Hematopoietic multipotent progenitor cell (in vitro differentiated cells): ENCODE measurements around the gene FOS. TPM values are rescaled to one million over a fixed set of nuclear protein-coding genes. Genes with fewer than 3 reads are reported as not detected.
"Not testable (repeated sequence)": the region's sequence is repeated elsewhere in the genome, so short reads cannot be mapped to it uniquely, and the experiment has no call there.

Experiments
- DNase-seq, 3 donors: peaks; one replicate each; pipeline ENCODE4 v3.0.0-alpha.2; 2011 to 2015; ENCODE audit warnings: low read depth in 2 of 3, low spot score in 2 of 3
- total RNA-seq: library from RNA; depleted of rRNA; stranded (reverse); fragments of >200 nt; gene quantifications from one replicate; pipeline ENCODE4 v1.2.3, GENCODE V29; 2012

The FOS gene
- total RNA-seq, 1 donor = 2,036 TPM

DNA sequence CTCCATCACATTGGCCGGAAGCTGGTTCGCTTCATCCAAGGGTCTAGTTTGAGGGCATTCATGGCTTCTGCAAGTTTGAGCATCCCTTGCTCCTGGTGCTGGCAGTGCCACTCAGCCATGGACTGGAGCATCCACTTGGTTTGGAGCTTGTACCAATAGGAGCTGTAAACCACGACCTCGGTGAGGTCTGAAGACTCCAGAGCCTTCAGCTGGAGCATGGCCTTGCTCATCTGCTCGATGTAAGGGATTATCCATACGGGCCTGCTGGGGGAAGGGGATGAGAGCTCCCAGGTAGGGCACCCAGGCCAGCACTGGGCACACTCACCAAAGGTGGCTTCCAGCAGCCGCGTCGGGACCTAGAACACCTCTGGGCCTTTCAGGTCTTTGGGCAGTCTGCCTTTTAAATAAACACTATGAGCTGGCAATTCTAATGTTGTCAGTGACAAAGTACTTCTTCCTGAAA lies 13.5 kb downstream of the FOS start:
- no peak for DNase-seq

DNA sequence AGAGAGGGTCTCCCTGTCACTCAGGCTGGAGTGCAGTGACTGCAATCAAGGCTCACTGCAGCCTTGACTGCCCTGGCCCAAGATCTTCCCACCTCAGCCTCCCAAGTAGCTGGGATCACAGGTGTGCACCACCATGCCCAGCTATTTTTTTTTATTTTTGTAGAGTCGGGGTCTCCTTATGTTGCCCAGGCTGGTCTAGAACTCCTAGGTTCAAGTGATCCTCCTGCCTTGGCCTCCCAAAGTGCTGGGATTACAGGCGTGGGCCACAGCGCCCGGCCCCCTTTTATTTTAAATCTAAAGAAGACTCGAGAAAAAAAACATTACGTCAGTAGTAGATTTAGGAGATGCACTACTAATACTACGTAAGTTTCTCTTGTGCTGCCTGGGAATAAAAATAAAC lies 14.3 kb downstream of the FOS start:
- no peak for DNase-seq

DNA sequence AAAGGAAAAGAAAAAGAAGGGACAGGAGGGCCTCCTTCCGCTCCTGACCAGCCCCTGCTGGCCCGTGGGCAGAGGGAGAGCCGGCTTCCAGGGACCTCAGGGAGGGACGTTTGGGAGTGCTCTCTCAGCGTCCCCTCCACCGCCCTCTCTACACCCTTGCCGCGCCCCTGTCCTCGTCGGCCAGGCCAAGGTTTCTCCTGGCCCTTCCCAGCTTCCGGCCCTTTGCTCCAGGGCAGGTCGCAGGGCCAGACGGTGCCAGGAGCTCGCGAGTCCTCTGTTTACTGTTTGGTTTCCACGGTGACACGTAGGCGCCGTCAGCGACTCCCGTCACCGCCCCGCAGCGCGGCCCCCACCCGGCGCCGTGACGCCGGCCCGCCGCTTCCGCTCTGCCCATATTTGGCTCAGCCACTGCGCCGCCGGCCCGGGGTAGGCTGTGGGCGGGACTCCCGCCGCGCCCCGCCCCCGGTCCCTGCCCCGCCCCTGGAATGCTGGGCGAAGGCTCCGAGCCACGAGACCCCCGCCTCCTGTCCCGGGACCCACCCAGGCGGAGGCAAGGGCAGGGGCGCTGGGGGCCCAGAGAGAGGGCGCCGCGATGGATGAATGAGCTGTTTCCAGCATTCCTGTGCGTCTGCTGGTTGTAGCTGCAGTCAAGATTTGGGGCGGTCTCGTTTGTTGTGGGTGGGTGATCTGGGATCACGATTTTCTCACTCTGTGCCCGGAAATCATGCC lies 15.5 kb downstream of the FOS start:
- peak; percentile 89 to 95 (median 95) for DNase-seq

DNA sequence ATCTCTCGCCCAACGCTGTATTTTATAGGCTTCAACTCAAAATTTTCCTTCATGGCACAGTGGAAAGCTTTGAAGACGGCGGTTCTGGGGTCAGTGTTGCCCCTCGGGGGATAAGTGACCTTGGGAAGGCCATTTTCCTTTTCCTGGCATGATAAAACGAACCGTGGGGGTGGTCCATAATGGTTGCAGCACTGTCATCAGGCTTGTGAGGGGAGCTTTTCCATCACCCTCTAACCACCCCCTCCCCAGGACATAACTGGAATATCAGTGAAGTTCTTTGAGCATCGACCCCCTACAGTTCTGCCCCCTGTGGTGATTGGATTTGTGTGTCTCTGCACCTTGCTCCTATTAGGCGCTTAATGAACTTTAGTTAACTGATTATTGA lies 16.0 kb downstream of the FOS start:
- no peak for DNase-seq

DNA sequence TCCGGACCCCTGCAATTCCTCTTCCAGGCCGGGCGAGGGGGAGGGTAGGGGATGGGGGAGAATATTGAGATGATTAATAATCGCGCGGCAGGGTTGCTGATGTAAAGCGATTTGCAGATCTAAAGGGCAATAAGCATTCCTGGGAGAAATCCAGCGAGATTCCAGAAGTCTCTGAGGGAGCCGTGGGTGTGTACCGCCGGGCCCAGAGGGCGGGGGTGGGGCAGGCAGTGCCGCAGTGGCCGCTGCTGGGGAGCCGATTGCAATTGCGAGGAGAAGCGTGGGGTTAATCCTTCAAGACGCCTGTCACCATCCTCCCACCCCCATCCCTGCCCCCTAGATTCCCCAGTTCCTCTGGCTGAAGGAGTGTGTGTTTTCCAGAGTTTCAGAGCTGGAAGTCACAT lies 16.4 kb downstream of the FOS start:
- no peak for DNase-seq

DNA sequence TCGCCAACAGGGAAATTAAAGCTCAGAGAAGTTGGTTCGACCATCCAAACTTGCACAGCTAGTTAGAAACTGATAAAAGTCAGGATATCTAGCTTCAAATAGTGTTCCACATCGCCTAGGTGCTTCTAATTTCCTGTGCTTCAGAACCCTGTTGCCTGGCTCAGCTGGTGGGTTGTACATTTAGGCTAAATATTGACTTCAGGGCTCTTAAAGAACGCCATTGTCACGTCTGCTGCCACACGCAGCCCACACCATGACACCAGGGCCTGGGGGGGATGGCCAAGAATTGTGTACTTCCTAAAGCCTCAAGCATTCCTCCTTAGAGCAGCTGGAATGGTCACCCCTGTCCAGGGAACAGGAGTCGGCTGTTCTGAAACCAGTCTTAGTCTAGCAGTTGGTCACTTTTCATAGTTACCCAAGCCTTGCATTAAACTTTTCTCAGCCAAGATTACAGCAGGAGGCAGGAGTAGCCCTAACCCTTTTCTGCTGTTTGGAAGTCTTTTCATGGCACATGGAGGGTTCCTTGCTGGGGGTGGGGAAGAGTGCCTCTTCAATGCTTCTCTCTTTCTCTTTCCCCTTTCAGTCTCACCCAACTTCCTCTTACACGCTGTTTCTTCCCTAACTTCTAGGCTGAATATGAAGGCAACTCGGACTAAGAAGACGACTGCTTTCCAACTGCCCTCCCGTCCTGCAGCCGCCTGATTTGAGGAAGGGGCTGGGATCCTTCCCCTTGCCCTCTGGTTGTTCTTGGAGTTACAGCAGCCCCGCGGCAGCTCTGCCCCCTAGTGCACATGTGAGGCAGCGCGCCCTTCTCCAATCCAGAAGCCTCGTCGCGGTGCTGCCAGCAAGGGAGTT lies 17.1 kb downstream of the FOS start:
- peak; percentile 59 to 79 (median 70) for DNase-seq

DNA sequence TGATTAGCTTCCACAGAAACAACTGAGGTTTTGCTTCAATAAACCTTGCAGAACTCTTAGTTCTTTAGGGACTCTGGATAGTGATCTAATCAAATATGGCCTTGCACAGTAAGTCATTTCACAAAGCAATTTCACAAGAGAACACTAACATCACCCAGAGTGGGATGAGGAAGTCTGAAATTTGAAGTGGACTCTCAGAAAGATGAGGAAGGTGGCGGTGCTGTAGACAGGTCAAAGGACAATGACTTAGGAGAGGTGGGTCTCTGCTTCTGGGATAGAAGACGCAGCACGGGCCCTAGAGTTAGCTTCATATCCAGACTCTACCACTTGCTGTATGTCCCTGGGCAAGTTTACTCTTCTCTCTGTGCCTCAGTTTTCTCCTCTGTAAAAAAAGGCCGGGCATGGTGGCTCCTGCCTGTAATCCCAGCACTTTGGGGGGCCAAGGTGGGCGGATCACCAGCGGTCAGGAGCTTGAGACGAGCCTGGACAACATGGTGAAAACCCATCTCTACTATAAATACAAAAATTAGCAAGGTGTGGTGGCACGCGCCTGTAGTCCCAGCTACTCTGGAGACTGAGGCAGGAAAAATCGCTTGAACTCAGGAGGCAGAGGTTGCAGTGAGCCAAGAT lies 18.9 kb downstream of the FOS start:
- no peak for DNase-seq

DNA sequence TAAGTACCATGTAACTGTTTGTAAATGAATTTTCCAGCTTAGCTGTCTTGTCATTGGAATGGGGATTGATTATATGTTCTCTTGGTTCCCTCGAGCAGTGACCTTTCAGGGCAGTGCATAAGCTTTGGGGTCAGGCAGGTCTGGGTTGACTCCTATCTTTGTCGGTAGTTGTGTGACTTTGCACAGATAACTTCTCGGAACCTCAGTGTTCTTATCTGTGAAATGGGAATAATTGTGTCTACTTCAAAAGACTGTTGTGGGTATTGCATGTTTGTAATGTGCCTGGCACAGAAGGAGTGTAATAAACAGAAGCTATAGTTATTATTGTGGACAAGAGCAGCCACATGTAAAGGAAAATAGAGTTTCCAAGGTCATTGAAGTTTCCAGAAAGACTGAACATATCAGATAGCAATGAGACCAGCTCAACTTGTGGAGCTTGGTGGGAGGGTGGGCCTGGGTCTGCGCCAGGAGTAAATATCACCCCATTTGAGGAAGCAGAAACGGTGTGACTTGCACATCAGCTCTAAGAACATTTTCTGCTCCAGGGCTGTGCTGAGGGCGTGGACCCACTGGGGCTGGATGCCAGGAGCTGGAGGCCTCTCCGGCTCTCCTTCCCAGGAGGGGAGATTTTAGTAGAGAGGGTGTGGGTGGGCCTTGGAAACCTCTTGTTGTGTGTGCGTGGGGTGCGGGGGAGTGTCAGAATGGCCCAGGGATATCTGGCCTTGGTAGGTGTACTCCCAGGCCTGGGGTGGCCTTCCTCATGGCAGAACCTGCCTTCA lies 19.7 kb downstream of the FOS start:
- no peak for DNase-seq

DNA sequence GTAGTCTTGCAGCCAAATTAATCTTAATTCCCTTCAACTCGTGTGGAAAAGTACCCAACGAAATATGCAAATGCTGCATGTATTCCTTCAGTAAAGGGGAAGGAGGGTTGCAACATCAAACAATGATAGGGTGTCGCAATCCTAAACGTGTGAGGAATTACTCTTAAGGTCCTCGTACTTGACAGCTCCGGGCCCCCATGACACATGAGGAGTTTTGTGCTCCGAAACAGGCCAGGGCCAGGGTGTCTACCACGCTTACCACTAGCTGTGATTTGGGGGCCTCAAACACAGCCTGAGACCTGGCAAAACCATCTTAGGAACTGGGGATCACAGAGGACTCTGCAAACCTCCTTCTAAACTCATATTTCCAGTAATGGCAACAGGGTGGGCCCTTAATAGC lies 20.4 kb downstream of the FOS start:
- DNase-seq = peak in 1 of 3 donors; percentile 60

DNA sequence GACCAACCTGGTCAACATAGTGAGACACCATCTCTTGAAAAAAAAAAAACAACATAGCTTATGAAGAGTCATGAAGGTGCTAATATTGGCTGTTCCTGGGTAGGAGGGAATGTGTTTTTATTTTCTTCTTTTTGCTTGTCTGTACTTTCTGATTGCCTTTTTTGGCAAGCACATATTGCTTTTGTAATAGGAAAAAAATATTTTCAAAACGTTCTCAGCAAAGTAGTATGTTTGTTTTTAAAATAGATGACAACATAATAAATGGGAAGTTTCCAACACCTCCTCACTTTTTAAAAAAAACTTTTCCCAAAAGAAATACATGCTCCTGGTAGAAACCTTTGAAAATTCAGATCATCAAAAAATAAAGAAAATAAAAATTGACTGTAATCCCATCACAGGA lies 20.9 kb downstream of the FOS start:
- DNase-seq = no peak

DNA sequence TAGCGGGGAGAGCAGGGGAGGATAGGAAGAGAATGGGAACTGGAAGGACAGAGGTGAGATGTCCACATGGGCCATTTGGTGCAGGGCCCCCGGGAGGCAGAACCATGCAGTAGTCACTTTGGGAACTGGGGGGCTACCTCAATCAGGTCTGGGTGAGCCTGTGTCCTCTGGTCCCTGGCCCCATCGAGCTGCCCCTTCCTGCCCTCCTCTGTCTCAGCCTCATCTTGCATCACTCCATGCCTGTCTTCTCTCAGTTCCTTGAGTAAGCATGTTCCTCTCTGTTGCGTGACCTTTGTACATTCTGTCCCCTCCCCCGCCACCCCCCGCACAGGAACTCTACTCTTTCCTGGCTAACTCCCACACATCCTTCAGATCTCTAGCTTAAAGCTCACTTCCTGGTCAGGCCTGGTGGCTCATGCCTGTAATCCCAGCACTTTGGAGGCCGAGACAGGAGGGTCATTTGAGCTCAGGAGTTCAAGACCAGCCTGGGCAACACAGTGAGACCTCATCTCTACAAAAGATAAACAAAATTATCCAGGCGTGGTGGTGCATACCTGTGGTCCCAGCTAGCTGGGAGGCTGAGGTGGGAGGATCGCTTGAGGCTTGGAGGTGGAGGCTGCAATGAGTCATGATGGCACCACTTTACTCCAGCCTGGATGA lies 23.2 kb downstream of the FOS start:
- peak in 1 of 3 donors; percentile 32 for DNase-seq

DNA sequence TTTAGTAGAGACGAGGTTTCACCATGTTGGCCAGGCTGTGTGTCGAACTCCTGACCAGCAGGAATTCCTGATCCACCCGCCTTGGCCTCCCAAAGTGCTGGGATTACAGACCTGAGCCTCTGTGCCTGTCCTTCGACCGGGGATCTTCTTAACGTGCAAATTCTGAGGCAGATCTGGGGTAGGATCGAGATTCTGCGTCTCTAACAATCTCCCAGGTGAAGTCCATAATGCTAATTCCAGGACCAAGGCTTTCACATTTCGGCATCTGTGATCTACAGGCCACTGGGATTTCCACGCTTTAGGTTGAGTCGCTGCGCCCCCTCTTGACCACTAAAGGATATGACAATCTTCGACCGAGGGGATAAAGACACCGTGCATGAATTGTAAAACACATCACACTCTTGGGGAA lies 24.8 kb downstream of the FOS start:
- DNase-seq = peak; percentile 43 to 81 (median 65)

DNA sequence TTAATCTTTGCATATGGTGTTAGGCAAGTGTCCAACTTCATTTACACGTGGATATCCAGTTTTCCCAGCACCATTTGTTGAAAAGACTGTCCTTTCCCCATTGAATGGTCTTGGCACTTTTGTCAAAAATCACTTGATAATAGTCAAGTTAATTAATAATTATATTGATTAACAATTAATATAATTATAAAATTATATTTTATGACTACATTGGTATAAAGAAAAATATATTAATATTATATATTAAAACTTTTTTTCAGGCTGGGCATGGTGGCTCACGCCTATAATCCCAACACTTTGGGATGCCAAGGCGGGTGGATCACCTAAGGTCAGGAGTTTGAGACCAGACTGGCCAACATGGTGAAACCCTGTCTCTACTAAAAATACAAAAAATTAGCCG lies 27.8 kb downstream of the FOS start:
- not testable (repeated sequence) for DNase-seq

DNA sequence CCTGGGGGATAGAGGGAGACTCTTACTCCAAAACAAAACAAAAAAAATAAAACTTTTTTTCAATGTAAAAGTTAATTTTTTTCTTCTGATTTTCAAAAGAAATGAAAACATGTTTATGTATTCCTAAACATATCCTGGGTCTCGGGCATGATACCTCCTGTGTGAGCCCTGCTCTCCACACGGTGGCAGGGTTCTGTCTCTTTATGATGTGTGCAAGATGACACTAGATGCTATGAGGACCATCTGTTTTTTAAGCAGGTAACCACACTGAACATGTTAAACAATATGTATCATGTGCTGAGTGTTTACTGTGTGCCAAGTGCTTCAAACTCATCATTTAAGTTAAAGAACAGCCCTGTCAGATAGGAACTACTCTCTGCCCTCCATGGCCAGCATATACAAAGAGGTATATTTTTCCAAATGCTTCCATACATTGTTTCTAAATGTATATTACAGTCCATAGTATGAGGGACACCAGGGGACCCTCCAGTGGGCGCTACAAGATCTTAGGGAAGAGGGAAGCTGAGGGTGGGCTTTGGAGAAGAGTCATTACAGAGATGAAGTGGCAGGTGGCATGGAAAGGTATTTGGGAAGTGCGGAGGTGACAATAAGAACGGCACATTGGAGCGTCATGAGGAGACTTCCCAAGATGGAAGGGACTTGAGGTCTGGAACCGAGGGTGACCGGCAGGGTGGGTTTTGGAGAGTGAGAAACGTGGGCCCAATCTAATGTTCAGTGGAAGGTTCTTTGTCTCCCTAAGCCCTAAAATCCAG lies 28.5 kb downstream of the FOS start:
- DNase-seq = peak in 1 of 3 donors; percentile 61

DNA sequence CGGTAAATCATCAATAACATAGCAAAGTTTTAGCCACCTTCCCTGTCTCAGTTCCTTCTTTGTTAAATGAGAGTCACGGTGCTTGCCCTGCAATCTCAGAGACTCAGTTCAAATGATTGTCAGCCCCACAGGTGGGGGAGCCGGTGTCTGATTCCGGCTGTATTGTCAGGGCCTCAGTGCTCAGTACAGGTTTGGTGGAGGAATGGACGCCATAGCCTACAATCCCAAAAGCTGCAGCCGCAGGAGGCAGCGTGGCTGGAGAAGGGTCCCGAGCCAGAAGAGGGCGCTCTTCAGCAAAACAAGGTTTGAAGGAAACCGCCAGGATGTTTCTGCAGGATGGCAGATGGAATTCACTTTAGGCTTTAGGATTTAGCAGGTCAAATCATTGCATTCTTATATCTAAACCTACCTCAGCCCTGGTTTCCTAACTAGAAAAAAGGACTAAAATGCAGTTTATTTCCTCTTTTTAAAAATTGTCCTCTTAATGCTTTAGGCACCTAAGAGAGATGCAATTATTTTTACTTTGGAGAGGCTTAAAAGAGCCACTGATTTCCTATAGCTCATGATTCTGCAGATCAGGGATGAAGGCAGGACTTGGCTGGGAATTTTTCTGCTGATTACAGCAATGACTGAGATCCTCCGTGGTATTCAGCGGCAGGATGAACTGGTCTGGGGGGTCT lies 29.2 kb downstream of the FOS start:
- peak; percentile 53 to 75 (median 70) for DNase-seq

DNA sequence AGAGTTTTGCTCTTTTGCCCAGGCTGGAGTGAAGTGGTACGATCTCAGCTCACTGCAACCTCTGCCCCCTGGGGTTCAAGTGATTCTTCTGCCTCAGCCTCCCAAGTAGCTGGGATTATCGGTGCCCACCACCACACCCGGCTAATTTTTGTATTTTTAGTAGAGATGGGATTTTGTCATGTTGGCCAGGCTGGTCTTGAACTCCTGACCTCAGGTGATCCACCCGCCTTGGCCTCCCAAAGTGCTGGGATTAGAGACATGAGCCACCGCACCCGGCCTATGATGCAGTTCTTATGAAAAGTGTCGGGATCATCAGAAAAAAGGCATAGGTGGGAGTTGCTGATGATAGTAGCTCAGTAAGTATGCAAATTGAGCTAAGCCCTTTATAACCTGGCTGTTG lies 30.4 kb downstream of the FOS start:
- DNase-seq = not testable (repeated sequence)

DNA sequence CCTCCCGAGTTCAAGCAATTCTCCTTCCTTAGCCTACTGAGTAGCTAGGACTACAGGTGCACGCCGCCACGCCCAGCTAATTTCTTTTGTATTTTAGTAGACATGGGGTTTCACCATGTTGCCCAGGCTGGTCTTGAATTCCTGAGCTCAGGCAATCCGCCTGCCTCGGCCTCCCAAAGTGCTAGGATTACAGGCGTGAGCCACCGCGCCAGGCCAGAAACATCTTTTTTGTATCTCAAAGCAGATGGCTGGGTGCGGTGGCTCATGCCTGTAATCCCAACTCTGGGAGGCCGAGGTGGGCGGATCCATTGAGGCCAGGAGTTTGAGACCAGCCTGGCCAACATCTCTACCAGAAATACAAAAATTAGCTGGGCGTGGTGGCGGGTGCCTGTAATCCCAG lies 30.9 kb downstream of the FOS start:
- not testable (repeated sequence) for DNase-seq

DNA sequence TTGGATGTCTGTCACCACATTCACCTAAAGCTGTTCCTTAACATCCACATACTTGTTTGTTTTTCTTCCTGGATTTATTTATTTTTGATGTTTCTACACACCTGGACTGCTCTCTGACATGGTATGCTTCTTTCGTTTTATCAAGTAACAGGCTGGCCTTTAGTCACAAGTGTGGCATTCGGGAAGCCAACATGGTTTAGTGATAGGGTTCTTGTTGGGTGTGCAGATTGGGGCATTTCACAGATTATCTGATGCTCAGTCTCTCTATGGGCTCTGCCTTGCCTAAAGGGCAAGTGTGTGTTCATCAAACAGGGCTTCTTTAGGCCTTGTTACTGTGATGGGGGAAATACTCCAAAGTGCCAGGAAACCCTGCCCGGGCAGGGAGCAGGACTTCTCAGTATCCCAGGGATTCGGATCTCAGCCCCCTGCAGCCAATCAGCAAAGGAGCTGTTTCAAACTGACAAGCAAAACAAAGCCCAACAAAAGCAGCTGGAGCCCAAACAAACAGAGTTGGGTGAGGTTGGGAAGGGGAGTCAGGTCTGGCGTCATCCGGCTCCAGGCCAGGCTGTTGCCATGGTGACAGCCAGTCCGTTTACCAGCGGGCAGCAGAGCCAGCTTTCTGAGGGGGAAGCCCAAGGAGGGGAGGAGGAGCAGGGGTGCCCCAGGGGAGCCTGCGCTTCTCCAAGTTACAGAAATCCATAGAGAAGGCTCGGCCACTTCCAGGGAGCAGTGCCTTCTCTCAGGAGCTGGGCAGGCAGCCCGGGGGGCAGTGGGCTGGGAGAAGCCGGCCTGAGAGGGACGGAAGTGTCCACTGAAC lies 31.9 kb downstream of the FOS start:
- peak in 1 of 3 donors; percentile 22 for DNase-seq
